LoVo (cell line): Measurements from ENCODE around the gene AOPEP.
"Not testable (repeated sequence)": the region's sequence is repeated elsewhere in the genome, so short reads cannot be mapped to it uniquely, and the experiment has no call there.

Experiments
- DNase-seq: peaks from one replicate; pipeline ENCODE4 v3.0.0-alpha.2; 2016; ENCODE audit warnings: low spot score

AOPEP gene

DNA sequence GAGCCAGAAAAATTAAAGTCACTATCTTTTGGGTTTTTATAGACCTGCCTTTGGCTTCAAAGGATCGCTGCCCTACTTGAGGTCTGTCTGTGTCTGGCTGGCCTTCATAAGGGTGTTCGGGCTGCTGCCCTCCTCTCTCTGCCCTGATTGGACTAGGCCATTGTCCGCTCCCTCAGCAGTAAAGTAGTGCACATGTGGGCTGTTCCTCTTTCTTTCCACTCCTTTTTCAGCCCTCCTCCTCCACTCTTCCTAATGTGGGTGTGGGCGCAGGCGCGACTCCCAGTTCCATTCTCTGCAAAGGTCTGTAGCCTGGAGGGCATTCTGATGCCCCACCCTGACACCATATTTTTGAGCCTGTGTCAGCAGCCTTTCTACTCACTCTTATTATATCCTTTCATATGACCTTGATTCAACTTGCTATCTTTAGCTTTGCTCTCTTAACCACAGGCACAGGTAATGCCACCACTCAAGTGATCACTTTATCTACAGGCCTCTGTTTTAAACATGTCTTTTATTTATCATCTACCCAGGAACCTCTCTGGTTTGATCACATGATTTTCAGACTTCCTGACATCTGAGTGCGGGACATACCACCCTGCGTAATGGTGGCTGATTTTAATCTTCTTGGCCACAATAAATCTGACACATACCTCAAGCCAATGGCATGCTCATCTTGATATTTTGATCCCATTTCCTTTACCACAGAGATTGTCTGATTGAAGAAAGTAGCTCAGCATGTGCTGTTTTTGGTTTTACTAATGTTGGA, 144.5 kb downstream of the AOPEP start:
- peak; percentile 84 for DNase-seq

DNA sequence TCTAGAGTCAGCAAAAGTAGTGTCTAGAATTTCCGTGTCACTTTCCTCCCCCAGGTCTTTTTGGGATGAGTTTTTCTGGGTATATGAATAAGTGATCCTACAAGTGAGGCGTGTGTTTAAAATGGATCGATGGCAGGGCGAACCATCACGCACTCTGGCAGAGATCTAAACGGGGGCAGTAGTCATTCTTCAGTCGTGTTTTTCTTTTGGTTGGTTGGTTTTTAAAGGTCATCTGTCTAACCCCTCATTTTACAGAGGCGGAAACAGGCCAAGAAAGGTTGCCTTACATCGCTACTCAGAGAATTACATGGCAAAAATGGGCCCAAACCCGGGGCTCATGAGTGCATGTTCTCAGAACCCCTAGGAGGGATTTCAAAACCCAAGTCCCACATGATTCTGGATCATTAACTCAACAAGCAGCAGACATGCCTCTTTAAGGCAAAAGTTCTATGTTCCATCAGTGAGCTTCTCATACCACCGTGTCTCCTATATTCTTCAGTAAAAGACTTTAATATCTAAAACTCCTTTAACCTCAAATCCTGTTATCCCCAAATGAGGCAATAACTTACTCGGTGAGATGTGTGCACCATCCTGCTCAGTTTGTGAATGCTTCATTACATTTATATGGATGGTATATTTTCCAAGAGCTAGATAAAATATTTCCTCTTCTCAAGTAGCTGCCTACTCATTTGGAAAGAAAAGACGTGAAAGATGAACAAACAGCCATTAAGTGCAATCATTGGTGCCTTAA, 145.8 kb downstream of the AOPEP start:
- no peak for DNase-seq

DNA sequence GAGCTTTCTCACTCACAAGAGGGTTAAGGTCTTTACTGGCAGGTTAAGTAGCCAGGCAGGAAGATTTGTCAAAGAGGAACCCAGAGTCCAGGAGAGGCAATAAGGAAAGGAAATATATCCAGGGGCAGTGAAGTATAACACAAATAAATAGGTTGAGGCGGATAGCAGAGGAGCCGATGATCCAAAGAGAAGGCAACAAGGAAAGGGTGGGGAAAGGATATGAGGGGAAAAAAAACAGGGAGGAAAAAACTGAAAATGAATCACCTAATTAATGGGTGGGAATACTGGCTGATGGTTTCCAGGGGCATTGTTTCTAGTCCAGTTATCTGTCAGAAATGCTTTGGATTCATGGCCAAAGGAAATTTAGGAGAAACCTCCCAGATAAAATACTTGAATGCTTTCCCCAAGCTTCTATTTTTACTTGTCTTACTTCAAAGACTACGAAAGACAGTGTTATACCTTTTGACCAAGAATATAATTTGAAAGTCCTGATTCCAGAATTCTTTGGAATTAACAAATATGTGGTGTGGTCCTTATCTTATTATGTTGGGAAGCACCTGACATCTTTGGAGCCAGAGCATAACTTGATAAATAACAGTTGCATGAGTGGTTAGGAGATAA, 146.5 kb downstream of the AOPEP start:
- peak; percentile 50 for DNase-seq

DNA sequence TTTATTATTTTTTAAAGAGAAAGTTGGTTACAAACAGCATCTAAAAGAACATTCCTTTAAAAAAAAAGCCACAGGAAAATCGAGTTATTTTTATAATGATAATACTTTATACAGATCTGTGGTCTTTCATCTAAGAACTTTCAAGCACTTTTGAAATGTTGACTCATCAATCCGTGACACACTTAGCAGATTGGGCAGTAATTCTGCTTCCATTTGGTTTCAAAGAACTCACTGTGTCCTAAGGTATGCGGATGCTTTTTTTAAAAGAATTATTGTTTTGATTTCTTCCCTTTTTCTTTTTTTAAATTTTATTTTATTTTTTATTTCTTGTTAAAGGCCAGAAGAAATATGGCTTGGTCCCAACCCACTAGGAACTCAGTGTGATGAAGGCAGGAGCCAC, 147.8 kb downstream of the AOPEP start:
- DNase-seq, result peak; percentile 41

DNA sequence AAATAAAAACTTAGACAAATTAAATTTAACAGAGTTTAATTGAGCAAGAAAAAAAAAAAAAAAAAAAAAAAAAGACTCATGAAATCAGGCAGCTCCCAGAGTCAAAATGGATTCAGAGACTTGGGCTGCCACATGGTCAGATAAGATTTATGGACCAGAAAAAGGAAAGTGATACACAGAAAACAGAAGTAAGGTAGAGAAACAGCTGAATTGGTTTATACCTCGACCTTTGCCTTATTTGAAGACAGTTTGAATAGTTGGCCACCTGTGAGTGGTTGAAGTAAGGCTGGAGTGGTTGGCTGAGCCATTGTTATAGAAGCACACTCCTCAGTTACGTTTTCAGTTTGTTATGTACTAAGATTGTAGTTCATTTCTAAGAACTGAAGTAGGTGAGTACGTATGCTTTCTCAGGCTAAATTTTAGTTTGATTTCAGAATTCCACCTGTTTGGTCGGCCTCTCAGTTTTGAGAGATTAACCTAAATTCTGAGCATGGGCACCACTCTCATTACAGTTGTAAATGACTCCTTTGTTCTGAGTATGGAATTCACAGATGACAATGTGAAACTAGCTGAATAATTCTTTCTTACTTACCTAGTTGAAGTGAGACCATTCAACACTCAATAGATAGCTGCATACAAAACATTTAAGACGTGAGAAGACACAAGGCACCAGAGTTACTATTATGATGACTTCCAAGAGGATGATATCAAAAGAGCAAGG, 149.0 kb downstream of the AOPEP start:
- no peak for DNase-seq

DNA sequence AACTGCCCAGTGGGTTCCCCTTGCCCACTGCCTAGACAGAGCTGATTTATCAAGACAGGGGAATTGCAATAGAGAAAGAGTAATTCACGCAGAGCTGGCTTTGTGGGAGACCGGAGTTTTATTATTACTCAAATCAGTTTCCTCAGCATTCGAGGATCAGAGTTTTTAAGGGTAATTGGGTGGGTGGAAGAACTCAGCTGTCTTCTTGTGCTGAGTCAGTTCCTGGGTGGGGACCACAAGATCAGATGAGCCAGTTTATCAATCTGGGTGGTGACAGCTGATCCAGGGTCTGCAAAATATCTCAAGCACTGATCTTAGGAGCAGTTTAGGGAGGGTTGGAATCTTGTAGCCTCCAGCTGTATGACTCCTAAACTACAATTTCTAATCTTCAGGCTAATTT, 152.3 kb downstream of the AOPEP start:
- DNase-seq, result not testable (repeated sequence)

DNA sequence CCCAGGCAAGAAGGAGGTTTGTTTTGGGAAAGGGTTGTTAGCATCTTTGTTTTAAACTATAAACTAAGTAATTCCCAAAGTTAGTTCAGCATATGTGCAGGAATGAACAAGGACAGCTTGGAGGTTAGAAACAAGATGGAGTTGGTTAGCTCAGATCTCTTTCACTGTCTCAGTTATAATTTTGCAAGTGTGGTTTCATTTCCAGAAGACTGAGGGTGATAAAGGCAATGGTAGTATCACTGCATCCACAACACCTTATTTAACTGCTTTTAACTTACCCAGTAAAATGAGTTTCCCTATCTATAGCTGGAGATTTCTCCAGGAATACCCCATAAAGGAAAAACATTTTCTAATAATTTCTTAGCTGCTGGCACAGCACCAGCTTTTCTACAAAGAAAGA, 152.7 kb downstream of the AOPEP start:
- no peak for DNase-seq

DNA sequence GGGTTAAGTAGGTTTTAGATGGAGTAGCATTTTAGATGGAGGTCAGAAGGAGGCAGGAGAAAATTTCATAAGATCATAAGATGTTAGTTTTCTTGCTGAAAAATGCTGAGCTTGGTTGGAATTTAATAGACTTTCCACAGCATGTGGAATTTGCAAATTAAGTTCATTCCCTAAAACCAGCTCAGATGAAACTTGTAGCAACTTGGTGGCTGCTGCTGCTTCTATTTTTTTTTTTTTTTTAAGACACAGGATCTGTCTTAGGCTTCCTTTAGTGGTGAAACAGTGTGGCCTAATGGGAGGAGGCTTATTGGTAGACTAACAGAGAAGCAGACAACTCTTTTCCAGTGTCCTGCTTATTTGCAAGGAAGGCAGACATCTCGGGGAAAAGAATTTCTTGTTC, 154.5 kb downstream of the AOPEP start:
- no peak for DNase-seq

DNA sequence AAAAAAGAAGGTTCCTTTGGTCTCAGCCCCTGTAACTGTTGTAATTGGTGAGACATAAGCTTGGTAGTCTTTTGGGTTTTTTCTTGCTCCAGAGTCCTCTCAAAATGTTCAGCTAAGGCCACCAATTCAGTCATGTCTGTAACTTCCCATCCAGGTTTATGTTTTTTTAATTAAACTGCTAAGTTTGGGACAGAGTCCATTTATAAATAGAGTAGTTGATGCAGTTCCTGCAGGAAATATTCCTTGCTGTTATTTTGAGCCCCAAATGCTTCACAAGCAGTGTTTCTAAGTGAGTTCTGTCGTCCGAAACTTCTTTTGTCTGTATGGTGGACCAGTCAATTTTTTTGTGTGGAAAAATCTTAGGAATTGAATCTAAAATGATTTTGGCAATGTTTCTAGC, 155.0 kb downstream of the AOPEP start:
- no peak for DNase-seq

DNA sequence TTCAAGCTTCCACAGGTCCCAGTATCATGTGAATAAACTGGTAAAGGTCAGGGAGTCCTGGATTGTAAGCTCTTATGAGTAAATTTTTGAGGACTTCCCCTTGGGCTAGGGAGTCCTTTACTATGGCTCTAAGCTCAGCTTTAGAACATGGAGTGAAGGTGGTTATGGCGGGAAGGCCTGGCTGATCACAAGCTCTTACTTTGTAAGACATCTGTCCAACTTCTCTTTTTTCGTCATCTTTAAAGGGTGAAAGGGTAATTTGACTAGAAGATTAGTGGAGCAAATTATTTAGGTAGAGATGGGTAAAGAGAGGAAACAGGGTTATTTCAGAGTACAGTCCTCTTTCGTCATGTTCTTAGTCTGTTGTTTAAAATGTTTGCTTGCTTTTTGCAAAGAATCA, 155.4 kb downstream of the AOPEP start:
- DNase-seq, result no peak

DNA sequence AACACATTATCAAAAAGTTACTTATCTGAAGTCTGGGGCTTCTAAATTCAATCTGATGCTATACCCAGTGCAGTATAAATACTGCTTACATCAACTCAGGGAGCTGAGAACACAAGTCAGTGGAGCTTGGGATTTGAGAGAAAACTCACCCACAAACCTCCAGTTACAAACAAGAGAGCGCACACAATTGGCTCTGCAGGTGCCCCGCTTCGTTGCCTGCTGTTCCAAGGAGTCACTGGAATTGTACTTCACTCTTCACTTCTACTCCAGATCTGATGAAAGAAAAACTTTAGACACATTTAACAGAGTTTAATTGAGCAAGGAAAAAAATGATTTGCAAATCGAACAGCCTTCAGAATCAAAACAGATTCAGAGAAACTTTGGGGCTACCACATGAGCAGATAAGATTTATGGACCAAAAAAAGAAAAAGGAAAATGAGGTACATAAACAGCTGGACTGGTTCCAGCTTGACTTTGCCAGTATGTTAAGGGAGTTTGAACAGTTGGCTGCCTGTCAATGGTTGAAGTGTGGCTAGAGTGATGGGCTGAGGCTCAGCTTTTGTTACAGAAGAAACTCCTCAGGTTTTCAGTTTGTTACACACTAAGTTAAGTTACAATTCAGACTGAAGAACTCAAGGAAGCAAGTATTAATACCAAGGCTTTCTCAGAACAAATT, 156.6 kb downstream of the AOPEP start:
- no peak for DNase-seq

DNA sequence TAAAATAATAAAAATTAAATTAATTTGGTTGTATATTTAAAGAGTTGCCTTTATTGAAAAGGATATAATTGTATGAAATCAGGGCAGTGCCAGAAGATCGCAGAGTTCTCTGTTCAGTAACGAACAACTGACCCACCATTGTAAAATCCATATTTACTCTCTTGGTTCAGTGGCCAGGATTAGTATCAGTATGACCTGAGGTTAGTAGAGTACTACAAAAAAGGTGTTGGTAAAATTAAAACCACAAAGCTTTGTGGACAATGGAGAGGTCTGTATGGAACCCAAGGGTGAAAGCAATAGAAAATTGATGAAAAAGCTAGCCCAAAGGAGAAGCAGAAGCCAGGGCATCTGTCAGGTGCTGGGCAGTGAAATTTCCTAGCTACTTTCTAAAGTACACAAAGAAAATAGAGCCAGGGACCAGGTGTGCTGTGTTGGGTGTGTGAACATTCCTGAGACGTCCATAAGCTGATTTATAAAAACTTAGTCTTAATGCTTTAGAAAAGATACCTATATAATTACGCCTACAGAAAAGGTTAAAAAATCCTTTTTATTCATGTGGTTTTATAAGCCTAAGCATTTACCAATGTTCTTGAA, 159.5 kb downstream of the AOPEP start:
- DNase-seq, result no peak

DNA sequence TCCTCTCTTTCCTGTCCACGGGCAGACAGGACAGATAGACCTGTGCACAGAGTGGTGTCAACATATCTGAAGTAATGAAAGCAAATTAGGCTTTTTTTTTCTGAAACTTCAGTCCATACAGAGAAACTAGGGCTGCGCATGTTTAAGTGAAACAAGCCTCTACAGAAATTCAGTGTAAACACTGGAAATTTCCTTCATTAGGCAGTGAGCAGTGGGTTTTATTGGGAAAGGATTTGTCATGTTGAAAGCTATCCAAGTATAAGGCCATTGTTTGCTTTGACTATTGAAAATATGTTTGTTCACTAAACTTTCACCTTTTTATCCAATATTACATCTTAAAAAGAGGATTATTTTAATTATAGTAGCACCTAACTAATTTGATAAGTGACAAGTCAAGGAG, 161.2 kb downstream of the AOPEP start:
- no peak for DNase-seq

DNA sequence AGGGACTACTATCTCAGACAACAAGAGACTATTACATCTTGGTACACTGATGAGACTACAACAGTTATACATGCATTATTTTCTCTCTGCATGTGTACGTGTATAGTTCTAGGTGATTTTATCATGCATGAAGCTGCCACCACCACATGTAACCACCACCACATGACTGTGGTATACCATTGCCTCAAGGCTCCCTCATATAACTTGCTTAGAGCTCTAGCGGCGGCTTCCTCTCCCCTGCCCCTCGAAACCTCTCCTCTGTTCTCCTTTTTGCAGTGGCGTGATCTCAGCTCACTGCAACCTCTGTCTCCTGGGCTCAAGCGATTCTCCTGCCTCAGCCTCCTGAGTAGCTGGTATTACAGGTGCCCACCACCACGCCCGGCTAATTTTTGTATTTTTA, 162.3 kb downstream of the AOPEP start:
- DNase-seq, result no peak

DNA sequence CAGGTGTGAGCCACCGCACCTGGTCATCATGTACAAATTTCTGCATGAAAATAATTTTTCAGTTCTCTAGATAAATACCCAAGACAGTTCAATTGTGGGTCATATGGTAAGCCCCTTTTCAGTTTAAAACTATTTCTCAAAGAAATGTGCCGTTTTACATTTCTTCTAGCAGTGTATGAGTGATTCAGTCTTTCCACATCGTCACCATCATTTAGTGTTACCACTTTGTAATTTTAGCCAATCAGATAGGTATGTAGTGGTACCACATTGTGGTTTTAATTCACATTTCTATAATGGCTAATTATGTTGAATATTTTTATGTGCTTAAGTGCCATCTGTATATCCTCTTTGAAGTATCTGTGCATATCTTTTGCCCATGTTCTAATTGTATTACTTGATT, 163.1 kb downstream of the AOPEP start:
- DNase-seq, result no peak

DNA sequence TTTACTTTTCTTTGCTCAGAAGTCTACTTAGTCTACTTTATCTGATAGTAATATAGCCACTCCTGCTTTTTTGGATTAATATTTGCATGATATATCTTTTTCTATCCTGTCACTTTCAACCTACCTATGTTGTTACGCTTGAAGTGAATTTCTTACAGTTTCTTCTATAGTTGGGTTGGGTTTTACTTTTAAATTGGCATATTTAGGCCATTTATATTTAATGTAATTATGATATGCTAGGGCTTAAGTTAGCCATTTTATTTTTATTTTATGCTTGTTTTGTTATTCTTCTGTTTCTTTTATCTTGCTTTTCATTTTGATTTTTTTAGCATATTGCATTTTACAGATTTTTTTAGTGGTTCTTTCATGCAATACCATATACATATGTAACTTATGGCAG, 164.7 kb downstream of the AOPEP start:
- DNase-seq, result no peak

DNA sequence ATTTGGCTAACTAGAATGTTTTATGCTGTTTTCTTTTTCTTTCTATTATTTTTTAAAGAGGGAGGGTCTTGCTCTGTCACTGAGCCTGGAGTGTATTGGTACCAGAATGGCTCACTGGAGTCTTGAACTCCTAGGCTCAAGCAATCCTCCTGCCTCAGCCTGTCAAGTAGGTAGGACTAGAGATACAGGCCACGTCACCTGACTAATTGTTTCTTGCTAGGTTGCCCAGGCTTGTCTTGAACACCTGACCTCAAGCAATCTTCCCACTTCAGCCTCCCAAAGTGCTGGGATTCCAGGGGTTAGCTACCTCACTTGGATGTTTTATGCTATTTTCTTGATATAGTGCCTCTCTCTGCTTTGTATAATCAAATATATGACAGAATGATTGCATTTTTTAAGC, 166.2 kb downstream of the AOPEP start:
- DNase-seq, result no peak

DNA sequence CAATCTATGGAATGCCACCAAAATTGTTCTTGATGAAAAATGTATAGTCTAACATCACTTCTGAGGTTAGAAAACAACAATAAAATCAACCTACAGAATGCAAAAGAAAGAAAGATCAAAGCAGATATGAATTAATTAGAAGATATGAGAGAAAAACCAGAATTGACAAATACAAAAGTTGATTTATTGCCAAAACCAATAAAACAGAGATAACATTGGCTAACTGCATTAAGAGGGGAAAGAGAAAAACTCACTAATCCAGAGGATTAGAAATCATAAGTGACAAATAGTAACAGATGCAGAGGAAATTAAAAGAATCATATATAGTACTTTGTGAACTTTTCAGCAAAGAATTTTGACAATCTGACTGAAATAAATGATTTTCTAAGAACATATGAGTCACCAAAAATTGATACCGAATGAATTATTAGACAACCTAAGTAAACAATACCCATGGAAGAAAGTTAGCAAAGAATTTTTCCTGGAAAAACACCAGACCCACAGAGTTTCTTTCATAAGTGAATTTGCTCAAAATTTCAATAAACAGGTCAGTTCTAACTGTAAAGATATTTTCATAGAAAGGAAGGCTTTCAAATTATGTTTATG, 167.7 kb downstream of the AOPEP start:
- no peak for DNase-seq

DNA sequence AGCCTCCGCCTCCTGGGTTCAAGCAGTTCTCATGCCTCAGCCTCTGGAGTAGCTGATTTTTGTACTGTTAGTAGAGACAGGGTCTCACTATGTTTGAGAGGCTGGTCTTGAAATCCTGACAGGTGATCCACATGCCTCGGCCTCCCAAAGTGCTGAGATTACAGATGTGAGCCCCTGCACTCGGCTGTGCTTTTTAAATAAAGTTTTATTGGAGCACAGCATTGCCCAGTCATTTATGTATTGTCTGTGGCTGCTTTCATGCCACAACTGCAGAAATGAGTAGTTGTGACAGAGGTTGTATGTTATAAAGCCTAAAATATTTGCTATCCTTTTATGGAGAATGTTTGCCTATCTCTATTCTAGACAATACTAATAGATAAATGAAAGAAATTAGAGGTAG, 169.2 kb downstream of the AOPEP start:
- no peak for DNase-seq

DNA sequence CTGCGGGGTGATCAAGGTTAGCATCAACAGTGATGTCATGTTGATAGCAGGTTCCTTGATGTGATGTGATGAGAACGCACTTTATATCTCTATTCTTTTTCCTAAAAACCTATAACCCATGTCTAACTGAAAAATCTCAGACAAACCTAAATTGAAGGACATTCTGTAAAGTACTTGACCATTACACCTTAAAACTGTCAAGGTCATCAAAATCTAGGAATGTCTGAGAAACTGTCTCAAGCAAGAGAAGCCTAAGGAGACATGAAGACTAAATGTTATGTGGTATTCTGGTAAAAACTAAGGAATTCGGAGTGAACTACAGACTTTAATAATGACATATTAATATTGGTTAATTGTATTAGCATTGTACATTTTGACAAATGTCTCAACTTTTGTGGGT, 170.0 kb downstream of the AOPEP start:
- no peak for DNase-seq
